ENCODE measurements around the gene LSP1.
"Not testable (repeated sequence)": the region's sequence is repeated elsewhere in the genome, so short reads cannot be mapped to it uniquely, and the experiment has no call there.

The LSP1 gene

DNA sequence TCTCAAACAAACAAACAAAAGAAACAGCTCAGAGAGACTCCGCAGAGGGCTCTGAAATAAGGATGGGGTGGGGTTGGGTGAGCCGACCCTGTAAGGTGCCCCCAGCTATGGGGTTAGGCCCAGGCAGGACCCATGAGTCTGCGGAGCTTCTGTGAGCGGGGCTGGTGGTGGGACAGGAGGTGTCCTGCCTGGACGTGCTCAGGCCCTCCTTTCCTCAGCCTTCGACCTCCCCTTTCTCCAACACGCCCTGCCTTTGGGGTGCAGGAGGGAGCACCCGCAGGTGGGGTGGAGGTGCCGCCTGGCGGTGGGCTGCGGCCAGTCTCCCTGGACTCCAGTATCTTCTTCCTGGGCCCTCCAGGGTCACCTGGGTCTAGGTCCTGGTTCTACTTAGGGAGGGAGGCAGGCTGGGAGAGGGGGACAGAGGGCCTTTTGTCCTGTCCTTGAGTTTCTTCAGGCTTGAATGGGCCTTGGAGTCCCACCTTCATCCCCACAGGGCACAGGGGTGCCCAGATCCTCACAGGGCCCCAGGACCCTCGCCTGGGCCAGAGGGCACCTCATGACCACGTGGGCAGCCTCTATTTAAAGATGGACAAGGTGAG lies 26.6 kb downstream of the LSP1 start:
- DNase-seq = no peak

DNA sequence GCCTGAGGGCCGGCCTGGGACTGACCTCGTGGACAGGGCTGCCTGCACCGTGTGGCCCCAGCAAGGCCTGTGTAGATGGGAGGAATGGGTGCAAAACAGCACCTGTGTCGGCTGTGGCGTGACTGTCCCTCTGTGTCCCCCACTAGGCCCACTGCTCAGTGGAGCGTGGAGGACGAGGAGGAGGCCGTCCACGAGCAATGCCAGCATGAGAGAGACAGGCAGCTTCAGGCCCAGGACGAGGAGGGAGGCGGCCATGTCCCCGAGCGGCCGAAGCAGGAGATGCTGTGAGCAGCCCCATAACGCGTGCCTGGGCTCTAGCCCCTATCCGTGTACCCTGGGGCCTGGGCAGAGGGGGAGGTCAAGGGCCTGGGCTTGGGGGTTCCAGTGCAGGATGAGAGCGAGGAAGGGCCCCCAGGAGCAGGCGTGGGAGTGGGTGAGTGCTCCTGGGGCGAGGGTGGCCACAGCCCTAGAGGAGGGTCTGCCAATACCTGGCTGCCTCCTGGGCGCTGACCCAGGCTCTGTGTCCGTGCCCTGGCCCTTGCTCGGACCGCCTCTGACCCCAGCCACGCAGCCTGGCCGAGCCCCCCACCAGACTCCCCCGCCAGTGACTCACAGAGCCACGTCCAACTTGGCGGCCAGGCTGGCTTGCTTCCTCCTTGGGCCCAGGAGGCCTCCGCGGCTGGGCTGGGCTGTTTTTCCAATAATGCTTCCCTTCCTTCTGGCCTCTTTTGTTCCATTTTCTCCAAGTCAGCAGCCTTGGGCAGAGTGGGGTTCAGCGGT lies 27.2 kb downstream of the LSP1 start:
- no peak for DNase-seq

DNA sequence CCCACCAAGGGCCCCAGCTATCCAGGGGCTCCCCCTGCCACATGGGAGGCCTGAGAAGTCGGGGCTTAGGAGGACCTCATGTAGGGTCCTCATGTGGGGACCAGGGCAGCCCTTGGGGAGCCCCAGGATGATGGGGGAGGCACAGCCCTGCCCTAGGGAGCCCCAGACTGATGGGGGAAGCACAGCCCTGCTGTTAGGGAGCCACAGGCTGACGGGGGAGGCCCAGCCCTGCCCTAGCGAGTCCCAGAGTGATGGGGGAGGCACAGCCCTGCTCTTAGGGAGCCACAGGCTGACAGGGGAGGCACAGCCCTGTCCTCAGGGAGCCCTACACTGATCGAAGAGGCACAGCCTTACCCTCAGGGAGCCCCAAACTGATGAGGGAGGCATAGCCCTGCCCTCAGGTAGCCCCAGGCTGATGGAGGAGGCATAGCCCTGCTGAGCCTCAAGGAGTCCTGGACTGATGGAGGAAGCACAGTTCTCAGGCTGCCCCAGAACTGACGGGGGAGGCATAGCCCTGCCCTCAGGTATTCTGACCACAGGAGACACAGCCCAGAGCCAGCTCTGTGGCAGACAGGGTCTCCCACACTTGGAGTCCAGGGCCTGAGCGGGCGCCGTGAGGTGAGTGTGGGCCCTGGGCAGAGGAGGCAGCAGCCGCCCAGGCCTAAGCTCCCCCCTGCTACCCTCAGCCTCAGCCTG lies 28.0 kb downstream of the LSP1 start:
- DNase-seq = no peak

DNA sequence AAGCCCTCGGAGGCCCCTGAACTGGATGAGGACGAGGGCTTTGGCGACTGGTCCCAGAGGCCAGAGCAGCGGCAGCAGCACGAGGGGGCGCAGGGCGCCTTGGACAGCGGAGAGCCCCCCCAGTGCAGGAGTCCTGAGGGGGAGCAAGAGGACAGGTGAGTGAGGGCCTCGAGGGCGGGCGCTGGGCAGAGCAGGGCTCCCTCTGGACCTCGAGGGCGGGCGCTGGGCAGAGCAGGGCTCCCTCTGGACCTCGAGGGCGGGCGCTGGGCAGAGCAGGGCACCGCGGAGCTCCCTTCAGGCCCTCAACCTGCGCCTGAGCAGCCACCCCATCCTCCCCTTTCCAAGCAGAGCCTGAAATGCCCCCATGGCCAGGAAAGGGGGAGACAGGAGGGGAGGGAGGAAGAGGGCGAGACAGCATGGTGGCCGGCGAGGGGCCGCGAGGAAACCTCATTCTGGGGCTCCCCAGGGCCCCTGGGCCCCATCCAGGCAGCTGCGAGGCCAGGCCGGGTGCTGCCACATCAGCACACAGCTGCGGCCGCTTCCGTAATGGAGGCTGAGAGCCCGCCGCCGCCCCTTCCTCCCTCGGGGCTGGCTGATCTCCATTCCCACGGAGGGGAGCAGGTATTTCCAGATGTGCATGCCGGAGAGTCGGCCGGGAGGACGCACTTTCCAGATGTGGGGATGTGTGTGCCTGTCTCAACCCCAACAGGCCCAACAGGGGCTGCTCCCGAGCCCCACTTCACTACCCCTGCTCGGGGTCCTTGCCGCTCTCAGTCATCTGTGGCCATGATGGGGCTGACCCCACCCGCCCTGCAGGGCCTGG lies 28.8 kb downstream of the LSP1 start:
- no peak for DNase-seq

DNA sequence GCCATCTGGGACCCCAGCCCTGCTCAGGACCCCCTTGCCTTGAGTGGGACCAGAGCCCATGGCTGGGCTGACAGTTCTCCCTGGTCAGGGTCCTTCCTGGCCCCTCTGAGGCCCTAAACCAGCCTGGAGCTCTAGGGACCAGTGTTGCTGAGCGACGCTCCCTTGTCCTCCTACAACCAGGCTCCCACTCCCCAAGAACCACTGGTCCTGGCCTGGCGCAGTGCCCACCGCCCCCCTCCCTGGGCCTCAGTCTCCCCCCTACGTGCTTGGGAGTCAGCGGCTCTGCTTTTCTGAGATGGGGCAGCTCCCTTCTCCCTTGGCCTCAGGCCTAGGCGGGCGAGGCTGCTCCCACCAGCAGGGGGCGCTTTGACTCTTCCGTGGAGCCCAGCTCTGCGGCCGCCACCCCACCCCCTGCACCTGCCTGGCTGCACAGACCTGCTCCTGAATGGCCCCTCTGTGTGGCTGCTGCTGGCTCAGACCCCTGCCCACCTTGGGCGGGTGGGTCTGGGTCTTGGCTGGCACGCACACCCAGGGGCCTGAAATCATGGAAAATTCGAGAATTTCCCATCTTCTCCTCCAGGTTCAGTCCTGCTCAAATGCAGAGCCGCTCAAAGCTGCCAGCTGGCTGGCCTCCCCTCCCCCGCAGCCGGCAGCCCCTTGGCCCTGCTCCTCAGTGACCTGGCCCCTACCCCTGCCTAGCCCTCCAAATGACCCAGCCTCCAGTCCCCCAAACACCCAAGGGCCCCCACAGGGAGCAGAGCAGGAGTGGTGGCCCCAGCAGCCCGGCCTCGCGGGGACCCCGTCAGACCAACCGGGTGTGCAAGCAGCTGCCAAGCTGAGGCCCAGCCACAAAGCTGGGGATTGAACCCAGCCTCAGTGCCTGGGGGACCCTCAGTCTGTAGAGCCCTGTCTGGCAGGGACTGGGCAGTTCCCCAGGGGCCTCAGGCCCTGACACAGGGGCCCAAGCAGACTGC lies 29.7 kb downstream of the LSP1 start:
- peak; percentile 57 for DNase-seq

DNA sequence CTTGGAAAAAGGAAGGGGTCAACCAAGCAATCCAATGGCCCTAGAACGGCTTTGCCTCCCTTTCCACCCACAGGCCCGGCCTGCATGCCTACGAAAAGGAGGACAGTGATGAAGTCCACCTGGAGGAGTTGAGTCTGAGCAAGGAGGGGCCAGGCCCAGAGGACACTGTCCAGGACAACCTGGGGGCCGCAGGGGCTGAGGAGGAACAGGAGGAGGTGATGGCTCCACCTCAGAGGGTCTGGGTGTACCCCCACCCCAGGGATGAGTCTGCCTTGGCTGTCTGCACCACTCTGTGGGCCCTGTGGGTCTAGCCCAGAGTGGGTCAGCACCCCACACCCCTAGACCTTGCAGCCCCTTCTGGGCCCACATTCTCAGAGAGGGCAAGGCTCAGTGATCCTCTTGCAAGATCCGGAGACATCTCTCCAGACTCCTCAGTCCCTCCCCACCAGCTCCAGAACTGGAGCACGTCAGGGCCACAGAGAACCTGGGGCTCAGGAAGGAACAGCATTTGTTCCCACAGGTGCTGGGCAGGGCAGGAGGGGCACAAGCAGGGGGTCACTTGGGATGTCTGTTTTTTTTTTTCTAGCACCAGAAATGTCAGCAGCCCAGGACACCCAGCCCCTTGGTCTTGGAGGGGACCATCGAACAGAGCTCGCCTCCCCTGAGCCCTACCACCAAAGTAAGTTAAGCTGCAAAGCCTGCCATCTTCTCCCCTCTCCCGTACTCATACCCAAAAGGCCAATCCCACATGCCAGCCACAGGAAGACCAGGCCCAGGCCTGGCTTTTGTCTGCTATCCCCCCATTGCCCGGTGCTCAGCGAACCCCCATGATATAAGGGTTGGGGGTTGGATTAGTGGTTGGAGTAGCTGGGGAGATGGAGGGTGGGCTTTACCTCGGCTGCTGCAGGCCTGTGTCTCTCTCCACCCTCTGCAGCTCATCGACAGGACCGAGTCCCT lies 30.7 kb downstream of the LSP1 start:
- DNase-seq = no peak

DNA sequence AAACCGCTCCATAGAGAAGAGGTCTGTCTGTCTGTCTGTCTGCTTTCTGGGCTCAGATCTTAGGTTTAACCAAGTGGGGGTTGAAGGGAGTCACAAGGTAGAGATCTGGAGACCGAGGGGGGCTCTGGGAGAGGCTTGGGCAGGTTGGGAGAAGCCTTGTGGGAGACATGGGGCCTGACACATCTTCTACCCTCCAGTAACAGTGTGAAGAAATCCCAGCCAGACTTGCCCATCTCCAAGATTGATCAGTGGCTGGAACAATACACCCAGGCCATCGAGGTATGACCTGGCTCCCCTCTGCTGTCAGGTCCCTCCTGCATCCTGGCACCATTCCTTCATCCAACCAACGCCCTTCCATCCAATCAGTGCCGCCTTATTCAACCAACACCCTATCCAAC lies 31.4 kb downstream of the LSP1 start:
- no peak for DNase-seq

DNA sequence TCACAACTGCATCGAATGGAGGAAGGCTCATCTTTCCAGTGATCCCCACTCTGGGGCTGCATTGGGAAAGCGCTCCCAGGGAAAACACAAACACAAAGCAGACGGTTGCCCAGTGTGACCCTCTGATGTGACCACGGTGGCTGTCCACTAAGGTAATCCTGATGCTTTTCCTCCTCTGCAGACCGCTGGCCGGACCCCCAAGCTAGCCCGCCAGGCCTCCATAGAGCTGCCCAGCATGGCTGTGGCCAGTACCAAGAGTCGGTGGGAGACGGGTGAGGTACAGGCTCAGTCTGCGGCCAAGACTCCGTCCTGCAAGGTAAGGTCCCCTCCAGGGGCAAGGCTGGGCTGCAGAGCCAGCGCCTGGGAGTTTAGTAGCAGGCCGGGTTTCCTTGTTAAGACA lies 33.7 kb downstream of the LSP1 start:
- DNase-seq = not testable (repeated sequence)

DNA sequence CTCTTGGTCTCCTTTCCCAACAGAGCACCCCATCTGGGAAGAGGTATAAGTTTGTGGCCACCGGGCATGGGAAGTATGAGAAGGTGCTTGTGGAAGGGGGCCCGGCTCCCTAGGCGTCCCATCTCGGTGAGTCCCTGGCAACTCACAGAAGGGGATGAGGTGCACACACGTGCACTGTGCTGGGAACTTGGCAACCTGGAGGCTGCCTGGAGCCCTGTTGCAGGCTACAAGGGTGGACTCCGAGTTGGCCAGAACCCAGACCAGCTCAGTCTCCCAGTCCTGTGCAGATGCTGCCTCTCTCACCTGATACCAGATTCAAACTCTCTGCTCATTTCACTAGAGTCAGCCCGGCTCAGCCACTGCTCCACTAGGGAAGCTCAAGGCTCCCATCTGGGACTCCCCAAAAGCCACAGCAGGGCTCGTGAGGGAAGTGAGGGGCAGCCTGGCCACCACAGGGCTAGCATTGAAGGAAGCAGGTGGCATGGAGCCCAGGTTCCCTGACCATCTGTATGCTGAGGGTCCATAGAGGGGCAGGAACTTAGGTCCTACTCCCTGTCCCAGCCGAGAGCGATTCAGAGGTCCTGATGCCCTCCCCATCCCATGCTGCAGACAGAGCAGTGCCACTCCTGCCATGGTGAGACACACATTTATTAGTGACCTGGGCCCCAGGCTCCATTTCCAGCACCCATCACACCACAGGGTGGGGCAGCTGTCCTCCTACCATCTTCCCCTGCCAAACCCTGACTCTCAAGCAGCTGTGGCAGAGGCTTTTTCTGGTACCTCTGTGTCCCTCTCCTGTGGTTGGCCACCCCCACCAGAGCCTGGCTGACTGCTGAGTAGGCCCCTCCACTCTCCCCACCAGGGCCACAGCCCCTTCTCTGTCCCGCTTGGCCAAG lies 34.8 kb downstream of the LSP1 start:
- no peak for DNase-seq

DNA sequence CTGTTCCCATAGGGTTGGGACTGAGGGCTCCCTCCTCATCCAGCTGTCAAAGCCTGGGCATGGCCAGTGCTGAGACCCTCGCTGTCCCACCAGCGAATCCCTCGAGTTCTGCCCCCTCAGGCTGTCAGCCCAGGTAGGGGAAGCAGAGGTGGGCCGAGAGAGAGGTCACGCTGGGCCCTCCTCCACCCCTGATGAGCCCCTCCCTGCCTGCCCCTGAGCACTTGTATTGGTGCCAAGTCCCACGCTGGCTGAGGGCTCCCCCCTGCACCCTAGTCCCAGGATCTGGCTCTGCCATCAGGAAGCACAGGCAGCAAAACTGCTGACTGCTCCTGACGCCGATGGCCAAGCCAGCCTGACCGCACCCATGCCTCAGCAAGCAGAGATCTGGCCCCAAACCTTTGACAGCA lies 35.5 kb downstream of the LSP1 start:
- no peak for DNase-seq

DNA sequence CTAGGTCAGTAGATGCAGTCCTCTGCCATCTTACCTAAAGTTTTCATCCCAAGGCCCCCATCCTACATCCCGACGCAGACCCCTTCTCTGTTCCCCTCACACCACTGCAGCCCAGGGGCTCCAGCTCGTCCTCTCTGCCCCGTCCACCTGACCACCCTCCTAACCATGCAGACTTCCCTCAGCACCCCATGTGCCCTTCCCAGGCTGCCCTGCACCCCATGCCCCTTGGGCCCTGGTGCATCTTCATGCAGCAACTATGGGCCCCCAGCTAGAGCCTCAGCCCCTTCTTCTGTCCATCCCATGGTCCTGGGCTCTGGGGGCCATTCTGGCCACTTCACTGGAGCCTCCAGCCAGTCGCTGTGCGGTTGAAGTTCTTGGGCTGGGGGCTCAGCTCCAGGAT lies 35.9 kb downstream of the LSP1 start:
- DNase-seq = no peak

DNA sequence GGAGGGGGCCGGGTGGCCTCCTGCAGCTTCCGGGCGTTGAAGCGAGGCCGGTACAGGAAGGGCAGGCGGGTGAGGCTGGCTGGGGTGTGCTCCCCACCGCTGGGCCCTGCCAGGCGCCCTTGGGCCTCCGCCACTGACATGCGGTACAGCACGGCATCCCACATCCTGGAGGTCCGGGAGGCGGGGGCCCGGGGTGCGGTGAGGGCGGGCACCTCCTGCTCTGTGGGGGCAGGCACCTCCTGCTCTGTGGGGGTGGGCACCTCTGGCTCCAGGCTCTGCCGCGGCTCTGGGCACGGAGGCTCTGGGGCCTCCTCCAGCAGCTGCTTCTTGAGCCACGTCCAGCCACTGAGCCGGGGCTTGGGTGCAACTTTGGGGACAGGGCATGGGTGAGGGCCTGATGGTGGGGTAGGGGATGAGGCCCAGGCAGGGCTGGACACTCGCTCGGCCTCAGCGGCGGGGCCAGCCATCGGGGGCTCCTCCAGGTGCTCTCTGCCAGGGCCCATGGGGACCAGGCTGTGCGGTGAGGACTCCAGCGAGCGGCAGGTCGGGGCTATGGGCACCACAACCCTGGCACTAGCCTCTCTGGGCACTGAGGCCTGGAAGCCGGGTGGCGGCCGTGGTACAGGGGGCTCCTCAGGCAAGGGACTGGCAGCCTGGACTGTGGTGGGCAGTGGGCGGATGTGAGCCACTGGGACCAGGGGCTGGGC lies 36.5 kb downstream of the LSP1 start:
- DNase-seq = no peak

DNA sequence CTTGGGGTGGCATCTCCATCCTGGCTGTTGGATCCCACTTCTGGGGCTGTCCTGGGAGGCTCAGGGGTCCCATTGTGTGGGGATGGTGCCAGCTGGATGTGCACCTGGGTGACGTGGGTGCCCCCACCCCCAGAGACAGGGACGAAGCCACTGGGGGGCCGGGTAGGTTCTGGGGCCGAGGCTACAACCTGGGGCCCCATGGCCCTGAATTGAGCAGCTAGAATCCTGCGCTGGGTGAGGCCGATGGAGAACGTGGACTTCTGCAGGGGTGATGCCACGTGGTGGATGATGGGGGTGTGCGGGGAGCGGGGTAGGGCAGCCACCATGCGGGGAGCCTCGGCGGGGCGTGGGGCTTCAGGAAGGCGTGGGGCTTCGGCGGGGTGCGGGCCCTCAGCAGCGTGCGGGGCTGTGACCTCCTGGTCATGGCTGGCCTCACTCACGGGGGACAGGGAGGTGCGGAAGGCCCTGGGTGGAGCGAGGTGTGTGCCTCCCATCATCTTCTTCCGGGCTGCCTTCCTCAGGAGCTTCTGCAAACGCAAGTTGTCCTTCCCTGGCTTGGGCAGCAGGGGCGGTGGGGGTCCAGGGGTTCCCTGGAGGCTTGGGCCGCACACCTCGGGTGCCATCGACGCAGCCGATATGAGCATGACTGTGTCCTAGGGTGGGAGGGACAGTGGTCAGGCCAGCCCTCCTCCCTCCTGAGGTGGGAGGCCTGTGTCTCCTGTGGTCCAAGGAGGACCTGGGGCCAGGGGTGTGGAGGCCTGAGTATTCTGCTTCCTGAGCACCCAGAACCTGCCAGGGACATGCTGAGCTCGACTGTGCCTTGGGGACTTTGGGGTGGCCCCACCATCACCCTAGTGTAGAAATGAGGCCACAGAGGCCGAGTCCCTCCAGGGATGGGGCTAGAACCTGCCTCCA lies 37.3 kb downstream of the LSP1 start:
- DNase-seq = no peak

DNA sequence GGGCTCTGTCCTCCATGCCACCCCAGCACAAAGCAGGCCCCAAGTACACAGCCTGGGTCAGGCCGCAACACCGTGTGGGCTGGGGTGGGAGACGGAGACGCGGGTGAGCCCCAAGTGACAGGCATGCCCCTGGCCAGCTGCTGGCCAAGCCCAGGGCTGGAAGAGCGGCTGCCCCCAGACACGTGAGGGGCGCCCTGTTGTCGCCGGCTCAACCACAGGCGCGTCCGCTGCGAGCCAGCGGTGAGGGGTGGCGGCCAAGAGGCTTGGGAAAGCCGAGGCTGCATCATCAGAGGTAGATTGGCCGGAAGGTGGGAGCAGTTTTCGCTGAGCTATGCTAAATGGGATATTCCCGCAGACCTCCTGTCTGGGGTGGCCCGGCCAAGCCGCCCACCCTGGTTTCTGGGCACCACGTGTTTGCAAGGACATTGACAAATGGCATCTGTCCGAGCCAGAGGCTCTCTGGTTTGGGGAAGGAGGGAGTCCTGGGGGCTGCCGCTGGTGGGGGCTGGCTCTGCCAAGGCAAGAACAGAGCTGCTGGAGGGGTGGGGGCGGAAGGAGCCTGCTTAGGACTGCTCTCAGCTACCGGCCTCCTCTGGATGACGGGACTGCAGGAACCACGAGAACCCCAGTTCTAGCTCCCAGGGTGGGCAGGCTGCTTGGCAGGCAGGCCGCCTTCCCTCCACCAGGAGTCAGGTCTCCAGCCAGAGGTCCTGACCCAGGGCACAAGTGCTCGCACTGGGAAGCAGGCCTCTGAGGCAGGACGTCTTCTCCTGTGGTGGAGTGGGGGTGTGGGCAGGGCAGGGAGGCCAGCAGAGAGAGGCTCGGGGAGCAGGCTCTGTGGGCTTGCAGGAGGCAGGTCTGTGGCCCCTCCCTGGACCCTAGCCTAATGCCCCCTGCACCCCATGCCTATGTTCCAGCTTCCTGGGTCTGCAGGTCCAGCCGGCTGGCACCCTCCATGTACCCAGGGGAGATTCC lies 38.3 kb downstream of the LSP1 start:
- DNase-seq = no peak

DNA sequence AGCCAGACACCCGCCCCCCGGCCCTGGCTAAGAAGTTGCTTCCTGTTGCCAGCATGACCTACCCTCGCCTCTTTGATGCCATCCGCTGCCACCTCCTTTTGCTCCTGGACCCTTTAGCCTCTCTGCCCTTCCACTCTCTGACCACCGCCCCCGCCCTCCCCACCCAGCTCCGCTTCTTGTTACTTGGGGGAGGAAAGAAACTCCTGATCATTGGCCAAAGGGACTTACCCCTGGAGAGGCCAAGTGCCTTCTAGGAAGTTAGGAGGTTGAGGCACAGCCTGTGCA lies 38.9 kb downstream of the LSP1 start, which contains the start of gene PRR33:
PRR33 (minus strand) TSS at position 65 of the 285 bp plus-strand sequence. CDS start 1,311 bp downstream, outside the sequence.
- DNase-seq = no peak

DNA sequence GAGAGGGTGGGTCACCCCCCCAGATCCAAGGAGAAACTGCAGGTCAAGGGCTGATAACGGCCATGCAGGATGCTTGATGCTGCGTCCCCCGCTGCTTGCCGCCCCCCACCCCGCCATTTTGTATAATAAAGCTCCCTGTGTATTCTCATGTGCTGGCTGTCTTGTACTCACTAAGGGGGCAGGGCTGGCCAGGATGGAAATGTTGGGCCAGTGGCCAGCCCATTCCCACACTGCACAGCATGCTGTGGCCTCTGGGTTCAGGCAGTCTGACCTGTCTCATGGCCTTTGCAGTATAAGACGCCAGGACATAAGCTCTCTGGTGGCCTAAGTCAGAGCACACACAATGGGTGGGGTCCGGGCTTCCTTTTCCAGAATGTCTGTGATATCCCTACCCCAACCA lies 39.2 kb downstream of the LSP1 start:
- no peak for DNase-seq

DNA sequence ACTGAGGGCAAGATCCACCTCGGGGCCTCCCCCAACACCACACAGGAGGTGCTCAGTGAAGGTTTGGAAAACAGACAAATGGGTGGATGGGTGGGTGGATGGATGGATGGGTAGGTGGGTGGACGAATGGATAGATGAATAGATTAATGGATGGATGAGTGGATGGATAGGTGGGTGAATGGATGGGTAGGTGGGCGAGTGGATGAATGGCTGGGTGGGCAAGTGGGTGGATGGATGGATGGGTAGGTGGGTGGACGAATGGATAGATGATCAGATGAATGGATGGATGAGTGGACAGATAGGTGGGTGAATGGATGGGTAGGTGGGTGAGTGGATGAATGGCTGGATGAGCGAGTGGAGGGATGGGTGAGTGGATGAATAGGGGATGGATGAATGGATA lies 39.7 kb downstream of the LSP1 start:
- DNase-seq = no peak

Data from EL (cell line).